Activated CD4-positive, CD25-positive, alpha-beta regulatory T cell treated with anti-CD3 and anti-CD28 coated beads, Interleukin-2, amount 50 U/mL, for 24 hours (primary cell): ENCODE results near the gene PIH1D1.
"Not testable (repeated sequence)": the region's sequence is repeated elsewhere in the genome, so short reads cannot be mapped to it uniquely, and the experiment has no call there.

ENCODE experiments used
- ATAC-seq, 2 donors: fragments of 150-1000 bp; cut with Tn5 transposase; one replicate each; pipeline ENCODE4 v1.10.0; 2021; ENCODE audit warnings: mild to moderate bottlenecking in 1 of 2, moderate library complexity in 1 of 2

PIH1D1 gene

DNA sequence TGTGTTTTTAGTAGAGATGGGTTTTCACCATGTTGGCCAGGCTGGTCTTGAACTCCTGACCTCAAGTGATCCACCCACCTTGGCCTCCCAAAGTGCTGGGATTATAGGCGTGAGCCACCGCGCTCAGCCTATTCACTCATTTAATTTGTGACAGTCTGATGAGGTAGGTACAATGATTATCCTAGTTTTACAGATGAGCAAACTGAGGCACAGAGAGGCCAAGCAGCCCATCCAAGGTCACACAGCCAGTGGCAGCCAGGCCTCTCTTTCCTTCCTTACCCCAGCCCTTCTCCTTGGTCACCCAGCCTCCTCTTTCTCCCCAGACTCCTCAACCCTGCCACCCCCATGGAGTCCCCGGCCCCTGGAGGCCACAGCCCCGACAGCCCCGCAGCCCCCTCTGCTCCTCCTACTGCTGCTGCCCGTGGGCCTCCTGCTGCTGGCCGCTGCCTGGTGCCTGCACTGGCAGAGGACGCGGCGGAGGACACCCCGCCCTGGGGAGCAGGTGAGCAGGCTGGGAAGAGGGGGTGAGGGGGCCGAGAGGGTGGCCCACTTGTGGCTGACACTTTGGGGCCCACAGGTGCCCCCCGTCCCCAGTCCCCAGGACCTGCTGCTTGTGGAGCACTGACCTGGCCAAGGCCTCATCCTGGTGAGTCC is 28.5 kb upstream of the PIH1D1 start:
- no peak for ATAC-seq

DNA sequence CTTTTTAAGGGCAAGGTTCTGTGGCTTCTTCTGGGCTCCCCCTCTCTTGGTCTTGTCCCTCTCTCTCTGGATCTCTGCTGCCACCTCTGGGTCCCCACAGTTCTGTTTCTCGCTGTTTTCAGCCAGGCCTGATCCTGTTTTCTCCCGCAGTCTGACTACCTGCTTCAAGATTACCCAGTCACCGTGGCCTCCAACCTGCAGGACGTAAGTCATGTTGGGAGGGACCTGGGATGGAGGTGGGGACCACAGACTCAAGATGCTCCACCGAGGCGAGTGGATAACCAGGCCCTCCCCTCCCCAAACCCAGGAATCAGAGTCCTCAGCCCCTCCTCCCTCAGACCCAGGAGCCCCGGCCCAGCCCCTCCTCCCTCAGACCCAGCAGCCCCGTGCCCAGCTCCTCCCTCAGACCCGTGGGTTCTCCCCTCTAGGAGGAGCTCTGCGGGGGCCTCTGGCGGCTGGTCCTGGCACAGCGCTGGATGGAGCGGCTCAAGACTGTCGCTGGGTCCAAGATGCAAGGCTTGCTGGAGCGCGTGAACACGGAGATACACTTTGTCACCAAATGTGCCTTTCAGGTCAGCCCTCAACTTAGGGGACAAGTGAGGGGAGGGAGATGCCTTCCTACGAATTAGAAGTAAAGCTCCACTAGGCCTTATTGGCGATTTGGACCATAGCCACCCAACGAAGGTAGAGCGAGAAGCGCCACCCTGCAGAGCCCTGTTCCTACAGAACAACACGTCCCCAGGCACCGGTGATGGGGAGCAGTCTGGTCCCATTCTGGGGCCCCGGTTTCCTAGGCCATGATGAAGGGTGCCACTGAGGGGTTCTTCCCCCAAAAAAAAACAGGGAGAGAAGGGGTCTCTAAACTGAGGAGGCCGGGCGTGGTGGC is 24.6 kb upstream of the PIH1D1 start:
- ATAC-seq, result peak; percentile 56 to 57

DNA sequence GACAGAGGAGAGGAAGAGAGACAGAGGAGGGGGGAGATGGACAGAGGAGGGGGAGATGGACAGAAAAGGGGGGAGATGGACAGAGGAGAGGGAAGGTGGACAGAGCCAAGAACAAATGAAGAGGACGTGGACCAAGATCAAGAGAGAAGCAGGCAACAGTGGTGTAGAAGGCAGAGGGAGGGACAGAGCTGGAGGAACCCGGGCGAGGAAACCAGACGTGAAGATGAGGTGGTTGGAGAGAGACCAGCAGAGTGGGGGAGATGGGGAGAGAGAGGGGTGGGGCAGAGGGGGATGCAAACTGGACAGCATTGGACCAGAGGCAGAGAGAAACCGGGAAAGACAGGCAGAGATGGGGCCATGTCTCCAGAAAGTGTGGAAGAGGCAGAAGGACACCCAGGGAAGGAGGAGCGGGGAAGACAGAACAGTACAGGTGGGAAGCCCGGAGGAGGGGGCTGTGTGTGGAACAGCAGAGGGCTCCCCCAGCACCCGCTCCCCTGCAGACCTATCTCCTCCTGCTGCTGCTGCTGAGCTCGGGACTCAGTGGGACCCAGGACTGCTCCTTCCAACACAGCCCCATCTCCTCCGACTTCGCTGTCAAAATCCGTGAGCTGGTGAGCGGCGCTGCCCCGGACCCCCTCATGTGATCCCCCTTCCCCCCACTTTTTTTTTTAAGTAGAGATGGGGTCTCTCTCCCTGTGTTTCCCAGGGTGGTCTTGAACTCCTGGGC is 23.7 kb upstream of the PIH1D1 start:
- no peak for ATAC-seq

DNA sequence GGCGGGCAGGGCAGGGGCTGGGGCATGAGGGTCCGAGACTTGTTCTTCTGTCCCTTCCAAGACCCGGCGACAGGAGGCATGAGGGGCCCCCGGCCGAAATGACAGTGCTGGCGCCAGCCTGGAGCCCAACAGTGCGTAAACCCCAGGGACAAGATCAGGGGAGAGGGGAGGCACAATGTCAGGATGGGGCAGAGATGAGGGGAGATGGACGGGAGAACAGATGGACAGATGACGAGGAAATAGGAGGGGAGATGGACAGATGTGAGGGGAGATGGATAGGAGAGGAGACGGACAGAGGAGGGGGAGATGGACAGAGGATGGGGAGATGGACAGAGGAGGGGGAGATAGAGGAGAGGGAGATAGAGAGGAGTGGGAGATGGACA is 22.9 kb upstream of the PIH1D1 start:
- ATAC-seq, result no peak

DNA sequence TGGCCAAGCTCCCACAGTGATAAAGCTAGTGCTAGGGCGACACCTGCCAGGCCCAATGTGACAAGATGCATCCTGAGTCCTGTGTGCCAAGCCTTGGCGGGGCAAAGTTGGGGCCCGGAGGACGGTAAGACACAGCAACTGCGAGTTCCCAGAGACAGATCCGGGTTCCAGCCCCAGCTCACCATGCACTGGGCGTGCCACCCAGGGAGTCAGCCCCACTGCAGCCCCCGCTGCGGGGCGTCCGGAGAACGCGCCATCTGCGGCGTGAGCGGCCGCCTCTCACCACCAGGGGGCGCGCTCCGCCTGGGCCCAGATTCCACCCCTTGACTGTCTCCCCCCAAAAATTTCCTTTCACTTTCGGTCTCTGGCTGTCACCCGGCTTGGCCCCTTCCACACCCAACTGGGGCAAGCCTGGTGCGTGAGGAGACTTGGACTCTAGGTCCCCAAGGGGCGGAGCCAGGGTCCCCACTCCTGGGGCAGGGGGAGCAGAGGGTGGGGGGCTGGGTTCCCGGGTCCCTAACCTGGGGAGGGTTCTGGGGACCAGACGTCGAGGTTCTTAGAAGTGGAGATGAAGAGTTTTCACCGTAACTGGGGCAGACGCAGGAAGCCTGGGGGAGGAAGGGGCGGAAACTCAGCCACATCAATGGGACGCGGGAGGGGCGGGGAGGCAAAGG is 22.4 kb upstream of the PIH1D1 start, which contains the start of gene FLT3LG:
Gene FLT3LG (plus strand): TSS at position 348 of the 674 bp plus-strand sequence. CDS start 425 bp downstream, outside the sequence.
- ATAC-seq, result peak; percentile 76 to 77

DNA sequence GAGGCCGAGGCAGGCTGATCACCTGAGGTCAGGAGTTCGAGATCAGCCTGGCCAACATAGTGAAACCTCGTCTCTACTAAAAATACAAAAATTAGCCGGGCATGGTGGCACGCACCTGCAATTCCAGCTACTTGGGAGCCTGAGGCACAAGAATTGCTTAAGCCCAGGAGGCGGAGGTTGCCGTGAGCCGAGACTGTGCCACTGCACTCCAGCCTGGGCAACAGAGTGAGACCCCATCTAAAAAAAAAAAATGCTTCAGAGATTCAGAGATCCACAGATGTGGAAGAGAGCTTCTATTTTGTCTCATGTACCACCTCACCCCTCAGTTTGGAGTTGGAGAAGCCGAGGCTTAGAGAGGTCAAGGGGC is 21.9 kb upstream of the PIH1D1 start:
- not testable (repeated sequence) for ATAC-seq

DNA sequence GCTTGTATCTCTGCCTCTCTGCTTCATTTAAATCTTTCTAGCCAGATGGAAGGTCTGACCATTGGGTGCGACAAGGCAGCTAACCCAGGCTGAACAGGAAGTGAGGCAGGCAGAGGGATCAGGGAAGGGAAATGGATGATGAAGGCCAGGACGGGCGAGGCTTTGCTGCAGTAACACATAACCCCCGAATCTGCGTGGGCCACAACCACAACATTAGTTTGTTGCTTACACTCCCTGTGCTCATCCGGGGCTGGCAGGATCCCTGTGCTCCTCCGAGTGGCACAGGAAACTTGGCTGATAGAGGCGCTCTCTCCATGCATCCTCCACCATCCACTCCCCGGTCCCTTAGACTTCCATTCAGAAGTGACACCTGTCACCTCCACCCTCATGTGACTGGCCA is 21.3 kb upstream of the PIH1D1 start:
- no peak for ATAC-seq

DNA sequence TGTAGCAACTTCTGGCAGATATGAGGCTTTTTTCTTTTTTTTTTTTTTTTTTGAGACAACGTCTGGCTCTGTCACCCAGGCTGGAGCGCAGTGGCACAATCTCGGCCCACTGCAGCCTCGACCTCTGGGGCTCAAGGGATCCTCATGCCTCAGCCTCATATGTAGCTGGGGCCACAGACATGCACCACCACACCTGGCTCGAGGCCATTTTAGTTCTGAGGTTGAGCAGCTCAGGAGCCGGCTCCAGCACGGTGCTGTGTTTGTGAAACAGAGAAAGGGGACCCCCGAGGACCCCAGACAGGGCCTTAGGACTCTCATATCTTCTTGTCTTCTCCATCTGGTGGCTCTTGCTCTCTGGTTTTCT is 19.0 kb upstream of the PIH1D1 start:
- no peak for ATAC-seq

DNA sequence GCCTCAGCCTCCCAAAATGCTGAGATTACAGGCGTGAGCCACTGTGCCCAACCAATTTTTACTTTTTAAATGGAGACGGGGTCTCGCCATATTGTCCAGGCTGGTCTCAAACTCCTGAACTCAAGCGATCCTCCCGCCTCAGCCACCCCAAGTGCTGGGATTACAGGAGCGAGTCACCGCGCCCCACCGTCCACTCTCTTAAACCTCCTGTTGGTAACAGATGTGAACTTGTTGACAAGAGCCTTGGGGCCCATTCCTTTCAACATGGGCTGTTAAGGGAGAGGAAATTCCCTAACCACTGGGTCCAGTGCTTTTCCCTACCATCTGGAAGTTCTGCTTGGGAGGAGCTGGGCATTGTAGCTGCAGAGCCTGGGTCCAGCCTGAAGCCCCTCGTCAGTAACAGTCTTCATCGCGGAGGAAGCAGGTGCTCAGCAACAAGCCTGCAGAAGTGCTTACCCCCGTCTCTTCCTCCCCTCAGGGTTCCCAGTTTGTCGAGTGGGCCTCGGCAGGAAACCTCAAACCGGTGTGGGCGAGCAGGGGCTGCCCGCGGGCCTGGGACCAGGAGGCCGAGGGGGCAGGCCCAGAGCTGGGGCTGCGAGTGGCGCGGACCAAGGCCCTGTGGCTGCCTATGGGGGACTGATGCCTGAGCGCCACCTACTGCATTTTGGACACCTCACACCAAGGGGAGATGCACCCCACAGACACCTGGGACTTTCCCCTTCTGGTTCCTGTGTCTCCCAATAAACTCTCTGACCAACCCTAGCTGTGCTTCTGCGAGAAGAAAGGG is 18.4 kb upstream of the PIH1D1 start:
- ATAC-seq, result peak; percentile 34 to 46

DNA sequence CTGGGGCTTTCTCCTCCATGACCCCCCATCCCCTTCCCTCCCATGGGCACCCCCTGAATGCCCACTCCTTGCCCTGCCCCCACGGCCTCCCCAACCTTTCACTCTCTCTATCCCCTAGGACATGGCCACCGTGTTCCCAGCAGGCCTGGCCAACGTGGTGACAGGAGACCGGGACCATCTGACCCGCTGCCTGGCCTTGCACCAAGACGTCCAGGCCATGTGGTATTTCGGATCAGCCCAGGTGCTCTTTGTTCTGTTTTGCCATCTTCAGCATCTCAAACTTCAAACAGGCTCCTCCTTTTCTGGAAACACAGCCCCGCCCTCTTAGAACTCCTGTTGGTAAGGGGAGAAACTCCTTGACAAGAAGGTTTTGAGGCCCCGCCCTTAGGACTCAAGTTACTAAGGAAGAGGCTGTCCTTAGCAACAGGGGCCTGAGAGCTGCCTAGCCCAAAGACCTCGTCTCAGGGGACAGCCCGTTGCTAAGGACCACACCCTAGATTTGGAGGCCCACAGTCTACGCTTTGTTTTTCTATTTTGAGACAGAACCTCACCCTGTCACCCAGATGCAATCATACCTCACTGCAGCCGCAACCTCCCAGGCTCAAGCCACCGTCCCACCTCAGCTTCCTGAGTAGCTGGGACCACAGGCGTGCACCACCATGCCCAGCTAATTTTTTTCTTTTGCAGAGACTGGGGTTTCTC is 17.3 kb upstream of the PIH1D1 start:
- ATAC-seq, result peak; percentile 69 to 77

DNA sequence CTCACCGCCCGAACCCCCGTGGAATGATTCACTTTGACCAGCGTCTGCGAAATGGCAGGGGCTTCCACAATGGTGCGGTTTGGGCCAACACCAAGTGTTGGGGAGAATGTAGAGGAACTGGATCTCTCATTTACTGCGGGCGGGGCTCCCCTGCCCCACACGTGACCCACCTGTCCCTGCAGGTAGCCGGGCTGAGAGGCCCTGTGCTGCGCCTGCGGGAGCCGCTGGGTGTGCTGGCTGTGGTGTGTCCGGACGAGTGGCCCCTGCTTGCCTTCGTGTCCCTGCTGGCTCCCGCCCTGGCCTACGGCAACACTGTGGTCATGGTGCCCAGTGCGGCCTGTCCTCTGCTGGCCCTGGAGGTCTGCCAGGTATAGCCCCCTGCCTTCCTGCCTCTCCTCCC is 16.6 kb upstream of the PIH1D1 start:
- no peak for ATAC-seq

DNA sequence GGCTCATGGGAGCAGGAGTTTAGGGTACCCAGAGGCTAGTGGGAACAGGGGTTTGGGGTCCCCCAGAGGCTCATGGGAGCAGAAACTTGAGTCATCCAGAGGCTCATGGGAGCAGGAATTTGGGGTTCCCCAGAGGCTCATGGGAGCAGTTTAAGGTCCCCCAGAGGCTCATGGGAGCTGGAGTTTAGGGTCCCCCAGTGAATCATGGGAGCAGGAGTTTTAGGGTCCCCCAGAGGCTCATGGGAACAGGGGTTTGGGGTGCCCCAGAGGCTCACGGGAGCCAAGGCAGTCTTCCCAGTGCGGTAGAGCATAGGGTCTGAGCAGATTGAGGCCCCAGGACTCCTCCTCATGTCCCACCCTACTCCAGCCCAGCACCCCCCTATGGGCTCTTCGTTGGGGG is 13.8 kb upstream of the PIH1D1 start:
- no peak for ATAC-seq

DNA sequence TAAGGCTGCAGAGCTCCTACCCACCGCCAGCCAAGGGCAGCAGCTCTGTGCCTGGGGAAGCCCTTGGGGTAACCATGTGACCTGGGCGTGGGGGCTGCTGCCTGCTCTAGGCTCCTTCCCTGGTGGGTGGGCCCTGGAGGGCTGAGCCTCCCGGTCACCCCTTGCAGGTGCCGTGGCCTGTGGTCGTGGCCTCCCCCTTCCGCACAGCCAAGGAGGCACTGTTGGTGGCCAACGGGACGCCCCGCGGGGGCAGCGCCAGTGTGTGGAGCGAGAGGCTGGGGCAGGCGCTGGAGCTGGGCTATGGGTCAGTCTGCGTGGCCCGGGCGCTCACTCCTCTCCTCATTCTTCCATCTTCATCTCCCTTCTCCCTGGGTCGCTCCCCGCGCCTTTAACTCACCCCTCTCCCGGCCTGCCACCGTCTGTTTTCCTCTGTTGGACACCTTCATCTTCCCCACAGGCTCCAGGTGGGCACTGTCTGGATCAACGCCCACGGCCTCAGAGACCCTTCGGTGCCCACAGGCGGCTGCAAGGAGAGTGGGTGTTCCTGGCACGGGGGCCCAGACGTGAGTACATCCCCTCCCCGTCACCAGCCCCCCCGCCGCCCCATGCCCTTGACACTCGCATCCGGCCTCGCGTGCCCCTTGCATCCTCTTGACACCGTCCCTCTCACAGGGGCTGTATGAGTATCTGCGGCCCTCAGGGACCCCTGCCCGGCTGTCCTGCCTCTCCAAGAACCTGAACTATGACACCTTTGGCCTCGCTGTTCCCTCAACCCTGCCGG is 12.5 kb upstream of the PIH1D1 start:
- ATAC-seq, result no peak

DNA sequence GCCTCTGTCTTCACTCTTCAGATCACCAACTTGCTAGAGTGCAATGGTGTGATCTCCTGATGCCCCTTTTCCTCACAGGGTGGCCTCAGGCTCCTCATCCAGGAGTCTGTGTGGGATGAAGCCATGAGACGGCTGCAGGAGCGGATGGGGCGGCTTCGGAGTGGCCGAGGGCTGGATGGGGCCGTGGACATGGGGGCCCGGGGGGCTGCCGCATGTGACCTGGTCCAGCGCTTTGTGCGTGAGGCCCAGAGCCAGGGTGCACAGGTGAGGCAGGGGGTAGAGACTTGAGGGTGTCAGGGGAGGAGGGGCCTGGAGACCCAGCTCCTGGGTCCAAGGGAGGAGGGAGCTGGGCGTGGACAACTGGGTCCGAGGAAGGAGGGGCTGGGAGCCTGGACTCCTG is 10.9 kb upstream of the PIH1D1 start:
- no peak for ATAC-seq

DNA sequence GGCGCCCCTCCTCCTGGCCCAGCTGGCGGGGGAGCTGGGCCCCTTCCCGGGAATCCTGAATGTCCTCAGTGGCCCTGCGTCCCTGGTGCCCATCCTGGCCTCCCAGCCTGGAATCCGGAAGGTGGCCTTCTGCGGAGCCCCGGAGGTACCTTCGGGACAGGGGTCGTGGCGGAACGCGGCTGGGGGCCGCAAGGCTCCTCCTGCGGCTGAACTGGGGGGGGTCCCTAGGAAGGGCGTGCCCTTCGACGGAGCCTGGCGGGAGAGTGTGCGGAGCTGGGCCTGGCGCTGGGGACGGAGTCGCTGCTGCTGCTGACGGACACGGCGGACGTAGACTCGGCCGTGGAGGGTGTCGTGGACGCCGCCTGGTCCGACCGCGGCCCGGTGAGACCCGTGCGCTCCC is 10.0 kb upstream of the PIH1D1 start:
- ATAC-seq, result no peak

DNA sequence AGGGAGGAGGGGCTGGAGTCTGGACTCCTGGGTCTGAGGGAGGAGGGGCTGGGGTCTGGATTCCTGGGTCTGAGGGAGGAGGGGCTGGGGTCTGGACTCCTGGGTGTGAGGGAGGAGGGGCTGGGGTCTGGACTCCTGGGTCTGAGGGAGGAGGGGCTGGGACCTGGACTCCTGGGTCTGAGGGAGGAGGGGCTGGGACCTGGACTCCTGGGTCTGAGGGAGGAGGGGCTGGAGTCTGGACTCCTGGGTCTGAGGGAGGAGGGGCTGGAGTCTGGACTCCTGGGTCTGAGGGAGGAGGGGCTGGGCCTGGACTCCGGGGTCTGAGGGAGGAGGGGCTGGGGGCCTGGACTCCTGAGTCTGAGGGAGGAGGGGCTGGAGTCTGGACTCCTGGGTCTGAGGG is 9.5 kb upstream of the PIH1D1 start:
- not testable (repeated sequence) for ATAC-seq

DNA sequence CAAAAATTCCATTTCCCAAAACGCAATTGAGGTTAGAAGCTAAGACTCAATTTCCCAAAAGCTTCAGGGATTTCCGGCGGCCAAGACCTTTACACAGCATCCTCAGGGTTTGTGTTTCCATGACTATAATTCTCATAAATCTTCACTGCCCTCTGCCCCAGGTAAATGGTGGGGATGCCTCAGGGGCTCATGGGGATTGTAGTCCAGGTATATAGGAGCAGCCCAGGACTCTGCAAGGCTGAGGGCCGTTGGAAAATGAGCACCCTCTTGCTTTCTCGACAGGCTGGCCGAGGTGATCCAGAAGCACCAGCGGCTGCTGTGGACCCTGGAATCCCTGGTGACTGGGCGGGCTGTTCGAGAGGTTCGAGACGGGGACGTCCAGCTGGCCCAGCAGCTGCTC is 7.8 kb upstream of the PIH1D1 start:
- no peak for ATAC-seq

DNA sequence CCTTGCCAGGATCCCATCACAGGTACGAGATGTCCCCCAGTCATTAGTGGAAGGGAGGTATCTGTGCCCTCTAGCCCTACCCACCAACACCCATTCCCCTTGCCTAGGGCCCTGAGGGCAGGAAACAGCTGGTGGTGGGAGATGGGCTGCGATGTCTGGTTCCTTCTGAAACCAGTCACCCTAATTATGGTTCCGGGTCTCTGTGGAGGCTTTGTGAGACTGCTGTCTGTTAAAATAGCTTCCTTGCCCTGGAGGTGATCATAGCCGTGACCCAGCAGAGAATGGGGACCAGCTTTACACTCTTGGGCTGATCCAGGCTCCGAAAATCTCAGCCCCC is 6.9 kb upstream of the PIH1D1 start:
- no peak for ATAC-seq

DNA sequence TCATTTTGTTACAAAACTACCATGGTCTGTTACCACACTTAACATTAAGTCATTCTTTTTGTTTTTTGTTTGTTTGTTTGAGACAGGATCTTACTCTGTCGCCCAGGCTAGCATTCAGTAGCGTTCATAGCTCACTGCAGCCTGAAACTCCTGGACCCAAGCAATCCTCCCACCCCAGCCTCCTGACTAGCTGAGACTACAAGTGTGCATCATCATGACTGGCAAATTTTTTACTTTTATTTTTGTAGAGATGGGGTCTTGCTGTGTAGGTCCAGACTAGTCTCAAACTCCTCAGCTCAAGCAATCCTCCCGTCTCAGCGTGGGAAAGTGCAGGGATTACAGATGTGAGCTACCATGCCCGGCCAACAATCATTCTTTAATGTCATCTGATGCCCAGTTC is 4.7 kb upstream of the PIH1D1 start:
- ATAC-seq, result no peak

DNA sequence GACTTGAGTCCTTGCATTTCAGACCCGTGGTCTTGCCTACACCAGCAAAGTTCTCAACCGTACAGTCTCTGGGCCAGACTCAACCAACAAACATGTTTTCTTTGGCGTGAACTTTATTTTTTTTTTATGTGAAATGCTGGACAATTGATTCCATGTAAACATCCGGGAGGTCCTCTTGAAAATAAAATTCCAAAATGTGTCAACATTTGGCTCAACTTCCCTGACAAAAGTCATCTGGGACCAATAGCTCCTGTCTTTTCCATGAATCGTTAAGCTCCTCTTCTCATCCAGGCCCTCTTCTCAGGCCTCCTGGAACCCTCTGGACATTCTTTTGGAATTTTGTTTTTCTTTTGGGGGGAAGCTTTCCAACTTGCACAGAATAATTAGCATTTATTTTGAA is 4.2 kb upstream of the PIH1D1 start:
- ATAC-seq, result no peak

DNA sequence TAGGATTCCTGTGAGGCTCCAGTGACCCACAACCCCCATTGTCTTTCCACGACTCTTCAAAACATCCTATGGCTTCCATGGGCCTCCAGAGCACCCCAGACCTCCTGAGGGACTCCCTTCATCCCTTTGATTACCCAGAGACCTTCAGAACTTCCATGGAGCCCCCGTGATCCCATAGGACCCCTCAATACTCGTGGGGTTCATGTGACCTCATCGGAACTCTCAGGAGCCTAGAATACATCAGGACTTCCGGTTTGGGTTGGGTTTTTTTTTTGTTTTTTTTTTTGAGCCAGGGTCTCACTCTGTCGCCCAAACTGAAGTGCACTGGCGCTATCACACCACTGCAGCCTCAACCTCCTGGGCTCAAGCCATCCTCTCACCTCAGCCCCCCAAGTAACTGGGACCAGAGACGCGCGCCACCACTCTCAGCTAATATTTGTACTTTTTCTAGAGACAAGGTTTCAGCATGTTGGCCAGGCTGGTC is 2.2 kb upstream of the PIH1D1 start:
- ATAC-seq, result no peak
